Nephron (organoid): ENCODE results near the gene AKR1B15.

Experiments used
- H3K27ac Mint-ChIP-seq, 3 experiments: 2 replicates each; pipeline ENCODE4 v1.8.0; 2020; ENCODE audit warnings: mixed read lengths in 3 of 3, mild to moderate bottlenecking in 2 of 3, moderate library complexity in 1 of 3
- H3K27me3 Mint-ChIP-seq: 2 replicates; pipeline ENCODE4 v1.8.0; 2021; ENCODE audit warnings: low read depth, mild to moderate bottlenecking, moderate library complexity, mixed read lengths
- H3K36me3 Mint-ChIP-seq: 2 replicates; pipeline ENCODE4 v1.8.0; 2020; ENCODE audit warnings: low read depth, mixed read lengths
- H3K4me1 Mint-ChIP-seq: 2 replicates; pipeline ENCODE4 v1.8.0; 2020; ENCODE audit warnings: mixed read lengths
- H3K4me3 Mint-ChIP-seq, 3 experiments: 2 replicates each; pipeline ENCODE4 v1.8.0; 2020; ENCODE audit warnings: mild to moderate bottlenecking in 3 of 3, mixed read lengths in 3 of 3, moderate library complexity in 2 of 3
- H3K9me3 Mint-ChIP-seq: 2 replicates; pipeline ENCODE4 v1.8.0; 2020; ENCODE audit warnings: mixed read lengths
- TF ChIP-seq, protein P1 (sequence below), 3 experiments: fragments of 200-600 bp; sonication (generic); IDR thresholded peaks; one replicate each; pipeline ENCODE4 v1.5.0; 2021; ENCODE audit warnings: antibody characterized with exemption in 3 of 3; ENCODE audit not compliant: unreplicated experiment in 3 of 3

Gene AKR1B15

GRCh38 chr7:134619627-134620331, 70.9 kb downstream of the AKR1B15 start:
- H3K27ac Mint-ChIP-seq: no peak overlapping the region
- no peaks in the 10 kb centered on the region for H3K36me3 Mint-ChIP-seq
- no peaks in the 10 kb centered on the region for H3K9me3 Mint-ChIP-seq
- TF ChIP-seq, protein P1, sequence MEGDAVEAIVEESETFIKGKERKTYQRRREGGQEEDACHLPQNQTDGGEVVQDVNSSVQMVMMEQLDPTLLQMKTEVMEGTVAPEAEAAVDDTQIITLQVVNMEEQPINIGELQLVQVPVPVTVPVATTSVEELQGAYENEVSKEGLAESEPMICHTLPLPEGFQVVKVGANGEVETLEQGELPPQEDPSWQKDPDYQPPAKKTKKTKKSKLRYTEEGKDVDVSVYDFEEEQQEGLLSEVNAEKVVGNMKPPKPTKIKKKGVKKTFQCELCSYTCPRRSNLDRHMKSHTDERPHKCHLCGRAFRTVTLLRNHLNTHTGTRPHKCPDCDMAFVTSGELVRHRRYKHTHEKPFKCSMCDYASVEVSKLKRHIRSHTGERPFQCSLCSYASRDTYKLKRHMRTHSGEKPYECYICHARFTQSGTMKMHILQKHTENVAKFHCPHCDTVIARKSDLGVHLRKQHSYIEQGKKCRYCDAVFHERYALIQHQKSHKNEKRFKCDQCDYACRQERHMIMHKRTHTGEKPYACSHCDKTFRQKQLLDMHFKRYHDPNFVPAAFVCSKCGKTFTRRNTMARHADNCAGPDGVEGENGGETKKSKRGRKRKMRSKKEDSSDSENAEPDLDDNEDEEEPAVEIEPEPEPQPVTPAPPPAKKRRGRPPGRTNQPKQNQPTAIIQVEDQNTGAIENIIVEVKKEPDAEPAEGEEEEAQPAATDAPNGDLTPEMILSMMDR (IDR thresholded peaks at IDR 0.05; ENCODE audit: unreplicated experiment in 3 of 3): no peak
- H3K4me3 Mint-ChIP-seq: no peak overlapping the region
- peaks cover 16% of the 10 kb centered on the region for H3K27me3 Mint-ChIP-seq
- no peaks in the 10 kb centered on the region for H3K4me1 Mint-ChIP-seq

DNA sequence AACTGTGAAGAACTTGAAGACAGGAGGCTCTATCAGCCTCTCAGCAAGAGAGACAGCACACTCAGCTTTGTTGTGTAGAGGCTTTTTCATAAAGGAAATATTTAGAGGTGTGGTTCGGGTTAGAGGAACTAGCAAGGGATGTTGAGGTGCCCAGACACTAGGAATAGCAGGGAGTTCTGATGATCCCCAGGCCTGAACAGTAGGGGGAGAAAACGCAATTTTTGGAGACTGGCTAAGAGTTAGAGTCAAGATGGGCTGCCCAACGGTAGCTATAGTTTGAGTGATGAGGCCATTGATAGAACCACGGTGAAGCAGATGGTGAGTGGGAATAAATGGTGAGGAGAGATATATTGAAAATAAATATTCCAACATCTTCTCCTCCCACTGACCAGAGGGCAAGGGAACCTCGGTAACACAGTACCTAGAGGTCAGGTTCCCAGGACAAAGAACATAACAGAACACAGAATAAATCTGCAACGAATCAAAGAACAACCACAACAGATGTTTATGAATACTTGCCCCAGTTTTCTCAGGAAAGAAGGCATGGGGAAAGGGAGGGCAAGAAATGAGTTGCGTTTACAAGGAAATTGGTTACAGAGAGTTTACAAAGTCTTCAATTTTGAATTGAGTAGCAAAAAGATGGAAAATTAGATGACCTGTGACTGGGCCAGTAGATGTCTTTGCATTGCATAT, 73.5 kb downstream of the AKR1B15 start:
- no peaks in the 10 kb centered on the region for H3K4me1 Mint-ChIP-seq
- H3K27me3 Mint-ChIP-seq: peaks cover 37% of the 10 kb centered on the region
- no peak overlapping the region for H3K4me3 Mint-ChIP-seq
- TF ChIP-seq, protein P1 (IDR thresholded peaks at IDR 0.05; ENCODE audit: unreplicated experiment in 3 of 3): no peak
- no peak overlapping the region for H3K27ac Mint-ChIP-seq
- H3K9me3 Mint-ChIP-seq: no peaks in the 10 kb centered on the region
- no peaks in the 10 kb centered on the region for H3K36me3 Mint-ChIP-seq

DNA sequence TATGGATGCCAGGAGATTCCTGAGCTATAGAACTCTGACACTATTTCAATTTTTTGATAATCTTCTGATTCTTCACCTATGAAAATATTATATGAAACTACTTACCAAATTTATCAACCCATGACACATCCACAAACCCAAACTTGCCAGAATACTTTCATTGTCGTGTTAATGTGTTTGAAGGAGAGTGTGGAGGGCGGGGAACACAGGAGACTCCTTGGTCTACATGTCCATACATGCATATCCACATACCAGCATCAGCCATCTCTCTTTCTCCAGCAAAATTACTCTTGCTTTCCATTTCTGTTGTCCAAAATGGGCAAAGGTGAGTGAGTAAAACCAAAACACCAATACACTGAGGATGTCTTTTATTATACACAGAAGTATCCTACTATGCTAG, 74.3 kb downstream of the AKR1B15 start:
- no peaks in the 10 kb centered on the region for H3K4me1 Mint-ChIP-seq
- no peak overlapping the region for H3K27ac Mint-ChIP-seq
- peaks cover 40% of the 10 kb centered on the region for H3K27me3 Mint-ChIP-seq
- H3K36me3 Mint-ChIP-seq: no peaks in the 10 kb centered on the region
- no peaks in the 10 kb centered on the region for H3K9me3 Mint-ChIP-seq
- TF ChIP-seq, protein P1 (IDR thresholded peaks at IDR 0.05; ENCODE audit: unreplicated experiment in 3 of 3): no peak
- H3K4me3 Mint-ChIP-seq: no peak overlapping the region

DNA sequence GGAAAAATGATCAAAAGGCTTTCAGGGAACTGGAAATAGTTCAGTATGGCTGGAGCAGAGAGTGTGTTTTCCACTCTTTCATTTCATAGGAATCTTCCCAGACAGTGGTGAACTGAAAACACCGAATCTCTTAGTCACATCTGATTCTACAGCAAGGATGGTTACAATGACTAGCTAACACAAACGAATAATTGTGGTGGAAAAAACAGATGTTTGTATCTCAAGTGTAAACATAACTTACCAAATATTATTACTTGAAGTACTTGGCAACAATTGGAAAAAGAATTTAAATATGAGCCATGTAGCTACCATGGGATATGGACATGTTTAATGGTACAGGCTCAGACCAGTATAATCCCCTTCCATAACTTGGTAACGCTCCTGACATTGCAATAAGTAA, 76.6 kb downstream of the AKR1B15 start:
- Mint-ChIP-seq H3K36me3 (no peaks in the 10 kb centered on the region), H3K4me1 (no peaks in the 10 kb centered on the region), H3K4me3 (no peak overlapping the region), H3K27me3 (peaks cover 45% of the 10 kb centered on the region), H3K9me3 (no peaks in the 10 kb centered on the region), H3K27ac (no peak overlapping the region)
- TF ChIP-seq, protein P1 (IDR thresholded peaks at IDR 0.05; ENCODE audit: unreplicated experiment in 3 of 3): no peak

DNA sequence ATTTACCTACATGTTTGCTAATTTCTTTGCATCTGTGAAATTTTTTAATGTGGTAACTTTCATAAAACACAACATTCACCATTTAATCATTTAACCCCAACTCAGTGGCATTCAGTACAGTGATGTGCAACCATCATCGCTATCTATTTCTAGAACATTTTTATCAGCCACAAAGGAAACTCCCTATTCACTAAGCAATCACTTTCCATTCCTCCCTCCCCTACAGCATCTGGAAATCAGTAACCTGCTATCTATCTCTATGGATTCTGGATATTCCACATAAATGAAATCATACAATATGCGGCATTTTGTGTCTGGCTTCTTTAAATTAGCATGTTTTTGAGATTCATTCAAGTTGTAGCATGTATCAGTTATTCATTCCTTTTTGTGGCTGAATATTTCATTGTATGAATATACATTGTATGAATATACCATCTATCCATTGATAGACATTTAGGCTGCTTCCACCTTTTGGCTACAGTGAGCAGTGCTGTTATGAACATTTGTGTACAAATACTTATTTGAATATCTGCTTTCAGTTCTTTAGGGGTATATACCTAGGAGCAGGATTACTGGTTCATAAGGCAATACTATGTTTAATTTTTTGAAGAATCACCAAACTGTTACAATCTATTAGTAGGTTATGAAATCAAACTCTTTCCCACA, 78.3 kb downstream of the AKR1B15 start:
- Mint-ChIP-seq H3K36me3 (no peaks in the 10 kb centered on the region), H3K4me1 (no peaks in the 10 kb centered on the region), H3K4me3 (no peak overlapping the region), H3K27me3 (peaks cover 46% of the 10 kb centered on the region), H3K27ac (no peak overlapping the region), H3K9me3 (no peaks in the 10 kb centered on the region)
- TF ChIP-seq, protein P1 (IDR thresholded peaks at IDR 0.05; ENCODE audit: unreplicated experiment in 3 of 3): no peak
